PC-9 (cell line): ENCODE measurements around the gene TMA7B. TPM values are rescaled to one million over a fixed set of nuclear protein-coding genes. Genes with fewer than 3 reads are reported as not detected.

Experiments used
- BruUV-seq: library from RNA; stranded (reverse); fragments of 400-500 nt; replicated peaks from 2 replicates; lab custom pipeline; 2021; lab: Mats Ljungman, UMichigan
- CTCF ChIA-PET: fragments of 300-600 bp; sonication (Branson Sonifier 250); formaldehyde crosslinking; loops from one replicate; lab custom pipeline; 2022; ENCODE audit warnings: antibody characterized with exemption; lab: Charles Lee
- POLR2A ChIA-PET: fragments of 300-600 bp; sonication (Branson Sonifier 250); formaldehyde crosslinking; loops from one replicate; lab custom pipeline; 2022; ENCODE audit warnings: antibody characterized with exemption; ENCODE audit not compliant: unreplicated experiment; lab: Charles Lee
- DNase-seq, 2 experiments: peaks; one replicate each; pipeline versions ENCODE4 v3.0.0 to v3.0.0-alpha.2; 2015 to 2022; ENCODE audit warnings: mixed read lengths in 1 of 2
- H2AFZ ChIP-seq: fragments of 200-600 bp; sonication (generic); 2 replicates; pipeline ENCODE4 v1.8.1; 2017; ENCODE audit warnings: antibody characterized with exemption
- H3F3A ChIP-seq: fragments of 200-600 bp; sonication (generic); 2 replicates; pipeline ENCODE4 v1.8.1; 2017; ENCODE audit warnings: antibody characterized with exemption, mild to moderate bottlenecking, low read depth; ENCODE audit not compliant: insufficient read depth
- H3K27ac ChIP-seq: fragments of 200-600 bp; sonication (generic); 2 replicates; pipeline ENCODE4 v1.6.1; 2016; ENCODE audit warnings: mixed run types
- H3K27me3 ChIP-seq: fragments of 200-600 bp; sonication (generic); 2 replicates; pipeline ENCODE4 v1.6.1; 2016; ENCODE audit warnings: low read depth, mixed run types; ENCODE audit not compliant: insufficient read depth
- H3K36me3 ChIP-seq: fragments of 200-600 bp; sonication (generic); 2 replicates; pipeline ENCODE4 v1.6.1; 2016; ENCODE audit warnings: low read depth, mixed run types
- H3K4me1 ChIP-seq: fragments of 200-600 bp; sonication (generic); replicated peaks from 2 replicates; pipeline ENCODE4 v1.6.1; 2016; ENCODE audit warnings: mixed run types; ENCODE audit not compliant: insufficient read depth
- H3K4me2 ChIP-seq: fragments of 200-600 bp; sonication (generic); 2 replicates; pipeline ENCODE4 v1.6.1; 2017; ENCODE audit warnings: mixed run types
- H3K4me3 ChIP-seq: fragments of 200-600 bp; sonication (generic); 2 replicates; pipeline ENCODE4 v1.6.1; 2016; ENCODE audit warnings: mixed run types
- H3K79me2 ChIP-seq: fragments of 200-600 bp; sonication (generic); 2 replicates; pipeline ENCODE4 v1.6.1; 2017; ENCODE audit warnings: low read depth, mixed run types
- H3K9me2 ChIP-seq: fragments of 200-600 bp; sonication (generic); 2 replicates; pipeline ENCODE4 v1.8.1; 2017; ENCODE audit warnings: mild to moderate bottlenecking; ENCODE audit not compliant: insufficient read depth
- H3K9me3 ChIP-seq: fragments of 200-600 bp; sonication (generic); 2 replicates; pipeline ENCODE4 v1.8.1; 2016; ENCODE audit warnings: low read depth; ENCODE audit not compliant: insufficient read depth
- H4K20me1 ChIP-seq: fragments of 200-600 bp; sonication (generic); 2 replicates; pipeline ENCODE4 v1.8.1; 2017; ENCODE audit not compliant: insufficient read depth
- CTCF ChIP-seq: fragments of 200-600 bp; sonication (generic); conservative IDR thresholded peaks from 2 replicates; pipeline ENCODE4 v1.6.1; 2017; ENCODE audit warnings: mixed run types, antibody characterized with exemption, mild to moderate bottlenecking, moderate library complexity
- EZH2 ChIP-seq: fragments of 200-600 bp; sonication (generic); IDR thresholded peaks from 2 replicates; pipeline ENCODE4 v1.8.0; 2017; ENCODE audit warnings: antibody characterized with exemption, low read depth
- intact Hi-C: fragments of 100-400 bp; cut with micrococcal nuclease; formaldehyde crosslinking; loops from one replicate; pipeline ENCODE4 v1.10.0; 2022; ENCODE audit not compliant: unreplicated experiment
- total RNA-seq: library from RNA; stranded (reverse); gene quantifications from 2 replicates; pipeline ENCODE4 v1.2.3, GENCODE V29; 2021

Gene TMA7B
- total RNA-seq, 1 experiment from 2014 or later, result not detected

- Histone ChIP-seq H3K79me2 (no peaks in the 10 kb centered on the region), H3K27ac (no peak overlapping the region), H3K9me2 (no peaks in the 10 kb centered on the region), H3K36me3 (no peaks in the 10 kb centered on the region), H3K9me3 (no peaks in the 10 kb centered on the region), H3K4me1 (no peaks in the 10 kb centered on the region), H3K4me2 (no peak overlapping the region), H3F3A (no peaks in the 10 kb centered on the region), H3K4me3 (no peak overlapping the region), H3K27me3 (peaks cover 89% of the 10 kb centered on the region), H2AFZ (no peak overlapping the region), H4K20me1 (no peaks in the 10 kb centered on the region)
- ChIA-PET CTCF (no interaction called here), POLR2A (no interaction called here)
- DNase-seq, result no peak
- BruUV-seq, result no TSS peak
- intact Hi-C loops, result no loop called here
- TF ChIP-seq CTCF (no peak), EZH2 (no peak)
Observed at GRCh38 chr22:39967996-39968972, 8.1 kb downstream of the TMA7B start.

- Histone ChIP-seq H3K4me3 (no peak overlapping the region), H3K9me3 (no peaks in the 10 kb centered on the region), H3K36me3 (no peaks in the 10 kb centered on the region), H2AFZ (no peak overlapping the region), H4K20me1 (no peaks in the 10 kb centered on the region), H3K4me2 (no peak overlapping the region), H3K79me2 (no peaks in the 10 kb centered on the region), H3F3A (no peaks in the 10 kb centered on the region), H3K27me3 (peaks cover 97% of the 10 kb centered on the region), H3K9me2 (no peaks in the 10 kb centered on the region), H3K27ac (no peak overlapping the region), H3K4me1 (no peaks in the 10 kb centered on the region)
- TF ChIP-seq EZH2 (no peak), CTCF (no peak)
- POLR2A ChIA-PET, result no interaction called here
- no peak for DNase-seq
- BruUV-seq, result no TSS peak
- intact Hi-C loops, result no loop called here
- CTCF ChIA-PET, result no interaction called here
Observed at GRCh38 chr22:39970742-39971141, 10.5 kb downstream of the TMA7B start.

GRCh38 chr22:39972641-39973040 is 12.4 kb downstream of the TMA7B start:
- Histone ChIP-seq H3K4me2 (no peak overlapping the region), H3K27me3 (peaks cover 98% of the 10 kb centered on the region), H3K79me2 (no peaks in the 10 kb centered on the region), H4K20me1 (no peaks in the 10 kb centered on the region), H3F3A (no peaks in the 10 kb centered on the region), H3K9me2 (no peaks in the 10 kb centered on the region), H3K9me3 (no peaks in the 10 kb centered on the region), H3K4me1 (no peaks in the 10 kb centered on the region), H3K36me3 (no peaks in the 10 kb centered on the region), H3K27ac (no peak overlapping the region), H3K4me3 (no peak overlapping the region), H2AFZ (no peak overlapping the region)
- no TSS peak for BruUV-seq
- CTCF ChIA-PET, result no interaction called here
- no peak for DNase-seq
- TF ChIP-seq EZH2 (no peak), CTCF (no peak)
- intact Hi-C loops, result no loop called here
- POLR2A ChIA-PET, result no interaction called here
